Measurements from ENCODE around the gene INHBE. TPM values are rescaled to one million over a fixed set of nuclear protein-coding genes. Genes with fewer than 3 reads are reported as not detected.

Gene INHBE
- polyA plus RNA-seq, 3 donors = not detected

GRCh38 chr12:57474862-57475261 lies 19.8 kb downstream of the INHBE start:
- peak overlapping the region in 1 of 3 experiments; percentile 100 for H3K4me3 ChIP-seq (replicated peaks in 1 of 3; ENCODE audit: low read depth in 2 of 3, low read length in 3 of 3)
- H3K27me3 Mint-ChIP-seq (ENCODE audit: low read depth in 3 of 3) = peaks cover 0 to 2% (median 1%) of the 10 kb centered on the region in 3 donors
- 94% methylated on average over 4 of the region's 7 CpGs for WGBS (ENCODE audit: insufficient coverage)

More at GRCh38 chr12:57474862-57475261, 19.8 kb downstream of the INHBE start:
- H3K4me1 ChIP-seq (ENCODE audit: control insufficient read depth in 1 of 2, insufficient read depth in 2 of 2, low read length in 2 of 2) = peaks cover 61 to 86% of the 10 kb centered on the region in 2 donors
- H3K9ac ChIP-seq (ENCODE audit: insufficient read depth, low read length, poor library complexity, severe bottlenecking) = no peak overlapping the region
- DNase-seq = no peak
- Mint-ChIP-seq H3K9me3 (peaks cover 0 to 1% (median 0%) of the 10 kb centered on the region in 7 donors), H3K4me3 (peak overlapping the region; percentile 14 to 26), H3K36me3 (peaks cover 39 to 59% of the 10 kb centered on the region in 2 donors), H3K4me1 (peaks cover 73% of the 10 kb centered on the region), H3K27ac (peak overlapping the region in 4 of 7 donors; percentile 30 to 80 (median 36))
- intact Hi-C loops (cut with micrococcal nuclease) = loop anchor here (5.0 to 10.0 kb wide), 4 partner anchors 47 to 150 kb away; partner anchors contain the start of genes DCTN2 (in 2 of the 2), DDIT3 (in 1 of the 2) and MBD6 (in 1 of the 2)
- H4K20me1 ChIP-seq (ENCODE audit: insufficient read depth, low read length) = peaks cover 67% of the 10 kb centered on the region
- H3K27me3 ChIP-seq (ENCODE audit: control insufficient read depth in 2 of 2, insufficient read depth in 2 of 2, low read length in 2 of 2) = no peaks in the 10 kb centered on the region
- peaks cover 77% of the 10 kb centered on the region for H3K79me2 ChIP-seq (ENCODE audit: insufficient read depth, low read length)
- peak overlapping the region in 1 of 2 donors; percentile 46 for H3K27ac ChIP-seq (ENCODE audit: low read depth in 1 of 2, low read length in 2 of 2)
- no peak for TF ChIP-seq CTCF (IDR thresholded peaks at IDR 0.05)
- no peak overlapping the region for H2AFZ ChIP-seq (ENCODE audit: insufficient read depth, low read depth, low read length, poor library complexity, severe bottlenecking)
- H3K9me3 ChIP-seq (replicated peaks in 1 of 2; ENCODE audit: control insufficient read depth in 1 of 2, insufficient read depth in 1 of 2, low read length in 2 of 2) = no peaks in the 10 kb centered on the region
- H3K36me3 ChIP-seq (replicated peaks in 1 of 2; ENCODE audit: control insufficient read depth in 1 of 2, insufficient read depth in 2 of 2, low read length in 2 of 2) = peaks cover 50 to 57% of the 10 kb centered on the region in 2 donors
- H3K4me2 ChIP-seq (replicated peaks; ENCODE audit: extremely low read depth, low read length, poor library complexity, severe bottlenecking) = peak overlapping the region; percentile 89
